ENCODE data around the gene RAPGEF1.

Gene RAPGEF1

GRCh38 chr9:131784748-131785501 lies 45.0 kb upstream of the RAPGEF1 start:
- H3K4me3 ChIP-seq (replicated peaks; ENCODE audit: insufficient read depth, low read length), result no peak overlapping the region
- no peaks in the 10 kb centered on the region for H3K27me3 ChIP-seq (ENCODE audit: insufficient read depth, poor library complexity, severe bottlenecking)
- no peak for TF ChIP-seq CTCF (IDR thresholded peaks at IDR 0.05; ENCODE audit: insufficient read depth, low read length)
- no peak for TF ChIP-seq REST (IDR thresholded peaks at IDR 0.05; ENCODE audit: insufficient replicate concordance, low read depth)
- no peak for TF ChIP-seq POLR2AphosphoS5 (IDR thresholded peaks at IDR 0.05; ENCODE audit: low read depth)
- TF ChIP-seq GABPA (IDR thresholded peaks at IDR 0.05; ENCODE audit: low read depth), result no peak
- no peak for TF ChIP-seq SPI1 (IDR thresholded peaks at IDR 0.05; ENCODE audit: borderline replicate concordance, low read depth)
- no peak overlapping the region for H3K27ac ChIP-seq (replicated peaks)
- DNase-seq (ENCODE audit: low read depth in 1 of 2, low spot score in 1 of 2), result no peak

GRCh38 chr9:131781069-131781468 lies 41.2 kb upstream of the RAPGEF1 start:
- H3K27ac ChIP-seq (replicated peaks), result no peak overlapping the region
- peak in 1 of 2 experiments; percentile 7 for DNase-seq (ENCODE audit: low read depth in 1 of 2, low spot score in 1 of 2)
- no peak overlapping the region for H3K4me3 ChIP-seq (replicated peaks; ENCODE audit: insufficient read depth, low read length)
- H3K27me3 ChIP-seq (ENCODE audit: insufficient read depth, poor library complexity, severe bottlenecking), result no peaks in the 10 kb centered on the region
- no peak for TF ChIP-seq POLR2AphosphoS5 (IDR thresholded peaks at IDR 0.05; ENCODE audit: low read depth)
- no peak for TF ChIP-seq GABPA (IDR thresholded peaks at IDR 0.05; ENCODE audit: low read depth)
- TF ChIP-seq SPI1 (IDR thresholded peaks at IDR 0.05; ENCODE audit: borderline replicate concordance, low read depth), result no peak
- TF ChIP-seq CTCF (IDR thresholded peaks at IDR 0.05; ENCODE audit: insufficient read depth, low read length), result no peak
- no peak for TF ChIP-seq REST (IDR thresholded peaks at IDR 0.05; ENCODE audit: insufficient replicate concordance, low read depth)

- Histone ChIP-seq H3K4me3 (replicated peaks; ENCODE audit: insufficient read depth, low read length) (no peak overlapping the region), H3K27me3 (ENCODE audit: insufficient read depth, poor library complexity, severe bottlenecking) (no peaks in the 10 kb centered on the region), H3K27ac (replicated peaks) (no peak overlapping the region)
- TF ChIP-seq POLR2AphosphoS5 (IDR thresholded peaks at IDR 0.05; ENCODE audit: low read depth) (no peak), REST (IDR thresholded peaks at IDR 0.05; ENCODE audit: insufficient replicate concordance, low read depth) (peak; percentile 98), SPI1 (IDR thresholded peaks at IDR 0.05; ENCODE audit: borderline replicate concordance, low read depth) (no peak), CTCF (IDR thresholded peaks at IDR 0.05; ENCODE audit: insufficient read depth, low read length) (no peak), GABPA (IDR thresholded peaks at IDR 0.05; ENCODE audit: low read depth) (no peak)
- DNase-seq (ENCODE audit: low read depth in 1 of 2, low spot score in 1 of 2), result peak; percentile 24 to 29
These were observed 36.6 kb upstream of the RAPGEF1 start for GRCh38 chr9:131776473-131776872.
